SW480 (cell line): ENCODE results near the gene NMUR2.

Source experiments
- DNase-seq: peaks from one replicate; pipeline ENCODE4 v3.0.0-alpha.2; 2016; ENCODE audit warnings: low spot score

The NMUR2 gene

DNA sequence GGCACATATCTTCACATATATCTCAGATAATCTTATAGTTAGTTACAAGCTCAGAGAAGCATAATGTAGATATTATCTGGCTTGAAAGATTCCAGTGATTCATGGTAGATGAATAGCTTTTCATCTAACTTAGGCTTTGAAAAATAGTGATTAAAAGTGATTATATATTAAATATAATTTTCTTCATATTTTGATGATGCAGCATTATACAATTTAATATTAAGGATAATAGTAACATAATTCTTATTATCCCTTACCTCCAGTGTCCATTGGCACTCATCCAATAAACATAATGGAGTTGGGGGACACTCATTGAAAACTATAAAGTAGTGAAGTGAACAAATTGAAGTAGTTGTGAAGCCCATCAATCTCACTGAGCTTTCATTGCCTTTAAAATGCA lies 35.8 kb downstream of the NMUR2 start:
- DNase-seq, result no peak

DNA sequence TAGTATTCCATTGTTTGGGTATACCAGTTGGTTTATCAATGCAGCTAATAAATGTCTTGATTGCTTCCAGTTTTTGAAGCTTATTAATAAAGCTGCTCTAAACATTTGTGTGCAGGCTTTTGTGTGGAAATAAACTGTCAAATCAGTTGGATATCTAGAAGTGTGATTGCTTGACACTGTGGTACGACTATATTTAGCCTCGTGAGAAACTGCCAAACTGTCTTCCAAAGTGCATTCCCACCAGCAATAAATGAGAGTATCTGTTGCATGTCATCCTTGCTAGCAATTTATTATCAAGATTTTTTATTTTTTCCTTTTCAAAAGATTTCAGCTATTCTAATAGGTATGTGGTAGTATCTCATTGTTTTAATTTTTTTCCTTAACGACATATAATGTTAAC lies 37.5 kb downstream of the NMUR2 start:
- DNase-seq, result no peak

DNA sequence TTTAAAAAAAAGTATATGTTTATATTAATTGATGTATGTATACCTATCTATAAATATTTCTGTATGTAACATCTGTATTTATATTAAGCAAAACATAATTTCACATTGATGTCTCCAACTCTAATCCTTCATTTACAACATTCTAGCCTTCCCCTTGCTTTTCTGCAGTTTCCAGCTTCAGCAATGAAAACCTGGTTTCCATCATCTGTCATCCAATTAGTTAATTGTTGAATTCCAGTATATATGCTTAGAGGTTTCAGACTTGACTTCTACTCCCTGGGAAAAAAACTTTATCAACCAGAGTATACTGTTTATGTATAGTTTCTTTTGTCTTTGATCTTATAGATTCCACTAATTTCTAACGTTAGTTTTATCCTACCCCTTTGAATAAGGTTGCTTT lies 38.4 kb downstream of the NMUR2 start:
- DNase-seq, result no peak

DNA sequence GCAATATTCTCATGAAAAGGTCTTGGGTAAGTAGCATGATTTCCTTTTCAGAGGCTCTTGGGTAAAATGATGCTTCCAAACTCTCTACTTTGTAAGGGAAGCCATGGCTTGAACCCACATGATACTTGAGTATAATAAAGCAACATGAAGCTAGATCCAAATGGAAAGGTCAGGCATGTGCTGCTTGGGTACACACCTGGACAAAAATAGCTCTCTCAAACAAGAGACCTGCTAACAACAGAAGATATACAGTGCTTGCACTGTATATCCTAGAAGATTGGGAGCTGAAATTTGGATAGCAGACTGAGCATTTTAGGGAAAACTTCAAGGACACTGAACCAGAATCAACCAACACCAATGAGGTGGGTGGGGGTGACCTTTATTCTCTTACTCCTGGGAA lies 40.2 kb downstream of the NMUR2 start:
- DNase-seq, result no peak

GRCh38 chr5:152364172-152364571 lies 40.9 kb downstream of the NMUR2 start:
- DNase-seq, result no peak

- DNase-seq, result no peak
These were observed 46.1 kb downstream of the NMUR2 start for GRCh38 chr5:152358861-152359568.

DNA sequence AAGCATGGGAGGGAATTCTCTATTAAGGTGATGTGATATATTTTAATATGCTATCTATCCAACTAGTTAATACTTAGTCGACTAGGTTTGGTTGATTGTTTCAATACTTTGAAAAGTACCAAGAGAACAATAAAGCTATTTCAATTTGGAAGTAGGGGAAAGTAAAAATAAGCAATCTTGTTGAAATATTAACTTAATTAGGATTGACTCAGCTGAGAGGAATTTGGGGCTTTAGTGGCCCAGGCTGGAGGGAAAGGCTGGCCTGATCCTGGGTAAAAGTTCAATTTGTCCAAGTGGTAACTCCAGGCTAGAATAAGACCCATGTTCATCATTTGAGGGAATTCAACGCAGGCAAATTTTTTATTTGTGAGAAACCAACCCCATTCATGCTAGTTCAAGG lies 48.6 kb downstream of the NMUR2 start:
- DNase-seq, result no peak

DNA sequence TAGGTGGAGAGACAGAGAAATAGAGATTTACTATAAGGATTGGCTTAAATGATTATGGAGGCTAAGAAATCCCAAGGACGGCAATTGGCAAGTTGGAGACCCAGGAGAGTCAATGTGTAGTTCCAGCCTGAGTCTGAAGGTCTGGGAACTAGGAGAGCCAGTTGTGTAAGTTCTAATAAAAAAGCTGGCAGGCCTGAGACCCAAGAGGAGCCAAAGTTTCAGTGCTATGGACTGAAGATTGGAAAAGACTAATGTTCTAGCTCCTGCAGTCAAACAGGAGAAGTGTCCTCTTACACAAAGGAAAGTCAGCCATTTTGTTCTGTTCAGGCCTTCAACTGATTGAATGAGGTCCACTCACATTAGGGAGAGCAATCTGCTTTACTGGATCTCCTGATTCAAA lies 50.0 kb downstream of the NMUR2 start:
- no peak for DNase-seq

DNA sequence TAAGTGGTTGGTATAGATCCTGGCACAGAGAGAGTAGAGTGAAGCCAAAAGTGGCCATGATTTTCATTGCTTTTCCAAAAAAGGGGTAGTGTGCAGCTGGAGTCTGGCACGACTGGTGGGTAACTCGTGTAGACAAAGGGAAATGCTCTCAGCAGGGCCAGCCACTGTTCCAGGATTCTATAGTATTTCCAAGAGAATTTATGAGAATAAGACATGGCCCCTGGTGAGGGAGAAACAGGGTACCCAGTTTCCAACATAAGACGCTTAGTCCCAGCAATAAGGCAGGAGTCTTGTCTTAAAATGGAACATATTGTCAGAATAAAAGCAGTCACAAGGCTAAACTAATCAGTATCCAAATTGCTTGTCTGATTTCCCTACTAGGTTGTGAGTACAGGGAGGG lies 52.1 kb downstream of the NMUR2 start:
- no peak for DNase-seq

GRCh38 chr5:152349683-152350526 lies 55.2 kb downstream of the NMUR2 start:
- DNase-seq, result peak; percentile 53
